Mucosa of descending colon (tissue), 3 donors: Measurements from ENCODE around the gene EPN2. TPM values are rescaled to one million over a fixed set of nuclear protein-coding genes. Genes with fewer than 3 reads are reported as not detected.

Experiments
- ATAC-seq: fragments of 200-7000 bp; cut with Tn5 transposase; one replicate; pipeline ENCODE4 v1.9.1; 2020; ENCODE audit warnings: mild to moderate bottlenecking, moderate library complexity
- DNase-seq, 3 donors: peaks; one replicate each; pipeline ENCODE4 v3.0.0-alpha.2; 2020
- H3K36me3 ChIP-seq: fragments of 200-600 bp; one replicate; pipeline ENCODE4 v1.8.0; 2021; ENCODE audit warnings: low read depth, mild to moderate bottlenecking
- H3K4me1 ChIP-seq: fragments of 200-600 bp; one replicate; pipeline ENCODE4 v1.8.0; 2021; ENCODE audit warnings: low read depth, mild to moderate bottlenecking
- H3K4me3 ChIP-seq: fragments of 200-600 bp; one replicate; pipeline ENCODE4 v1.8.0; 2021; ENCODE audit warnings: mild to moderate bottlenecking
- H3K9me3 ChIP-seq: fragments of 200-600 bp; one replicate; pipeline ENCODE4 v1.8.0; 2021; ENCODE audit warnings: mild to moderate bottlenecking
- intact Hi-C, 2 donors: fragments of 100-400 bp; cut with DNase I in 1 of 2; cut with micrococcal nuclease in 1 of 2; formaldehyde crosslinking; loops; one replicate each; pipeline versions ENCODE4 v1.11.0 to v1.11.1; 2022; cut with DNase I, micrococcal nuclease
- total RNA-seq, 3 donors: library from RNA; stranded (reverse); fragmentation: NEBNext Ultra II Directional in 2 of 3; extraction: Animal tissue kit (Norgen Biotek cat#: 25700) in 2 of 3; gene quantifications; one replicate each; pipeline versions ENCODE4 v1.2.1 to v1.2.4, GENCODE V29; 2021 to 2023
- TF ChIP-seq, protein P1 (sequence below): fragments of 200-600 bp; IDR thresholded peaks from one replicate; pipeline ENCODE4 v1.8.0; 2022; ENCODE audit warnings: antibody characterized with exemption, mild to moderate bottlenecking
- donor health status: DM: no; HTN: no; CAD: no; lungs with moderate emphysema.
- donor health status: DM: no; HTN: no; CAD: no.
- donor health status: DM: no; HTN: yes; CAD: no.

Gene EPN2
- total RNA-seq, 3 donors from 2014 or later = 32.6 to 75.8 (median 45.0) TPM

DNA sequence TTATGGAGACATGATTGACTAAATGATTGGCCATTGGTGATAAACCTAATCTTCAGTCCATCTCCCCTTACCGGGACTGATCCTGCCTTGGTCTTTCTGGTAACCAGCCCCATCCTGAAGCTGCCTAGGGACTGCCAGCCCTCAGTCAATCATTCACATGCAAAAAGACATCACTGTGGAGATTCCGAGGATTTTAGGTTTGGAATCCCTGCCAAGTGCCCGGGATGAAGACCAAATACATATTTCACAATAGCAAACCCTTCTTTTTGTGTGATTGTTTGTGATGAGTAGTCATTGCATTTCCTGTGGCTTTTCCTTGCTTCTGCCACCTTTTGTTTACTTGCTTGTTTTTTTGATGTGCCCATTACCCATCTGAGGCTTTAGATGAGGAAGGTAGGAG, 44.0 kb downstream of the EPN2 start:
- Histone ChIP-seq H3K9me3 (no peaks in the 10 kb centered on the region), H3K4me1 (peaks cover 8% of the 10 kb centered on the region), H3K36me3 (no peaks in the 10 kb centered on the region), H3K4me3 (no peak overlapping the region)
- DNase-seq (no peak), ATAC-seq (no peak)
- intact Hi-C loops = no loop called here
- TF ChIP-seq, protein P1, sequence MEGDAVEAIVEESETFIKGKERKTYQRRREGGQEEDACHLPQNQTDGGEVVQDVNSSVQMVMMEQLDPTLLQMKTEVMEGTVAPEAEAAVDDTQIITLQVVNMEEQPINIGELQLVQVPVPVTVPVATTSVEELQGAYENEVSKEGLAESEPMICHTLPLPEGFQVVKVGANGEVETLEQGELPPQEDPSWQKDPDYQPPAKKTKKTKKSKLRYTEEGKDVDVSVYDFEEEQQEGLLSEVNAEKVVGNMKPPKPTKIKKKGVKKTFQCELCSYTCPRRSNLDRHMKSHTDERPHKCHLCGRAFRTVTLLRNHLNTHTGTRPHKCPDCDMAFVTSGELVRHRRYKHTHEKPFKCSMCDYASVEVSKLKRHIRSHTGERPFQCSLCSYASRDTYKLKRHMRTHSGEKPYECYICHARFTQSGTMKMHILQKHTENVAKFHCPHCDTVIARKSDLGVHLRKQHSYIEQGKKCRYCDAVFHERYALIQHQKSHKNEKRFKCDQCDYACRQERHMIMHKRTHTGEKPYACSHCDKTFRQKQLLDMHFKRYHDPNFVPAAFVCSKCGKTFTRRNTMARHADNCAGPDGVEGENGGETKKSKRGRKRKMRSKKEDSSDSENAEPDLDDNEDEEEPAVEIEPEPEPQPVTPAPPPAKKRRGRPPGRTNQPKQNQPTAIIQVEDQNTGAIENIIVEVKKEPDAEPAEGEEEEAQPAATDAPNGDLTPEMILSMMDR = no peak

DNA sequence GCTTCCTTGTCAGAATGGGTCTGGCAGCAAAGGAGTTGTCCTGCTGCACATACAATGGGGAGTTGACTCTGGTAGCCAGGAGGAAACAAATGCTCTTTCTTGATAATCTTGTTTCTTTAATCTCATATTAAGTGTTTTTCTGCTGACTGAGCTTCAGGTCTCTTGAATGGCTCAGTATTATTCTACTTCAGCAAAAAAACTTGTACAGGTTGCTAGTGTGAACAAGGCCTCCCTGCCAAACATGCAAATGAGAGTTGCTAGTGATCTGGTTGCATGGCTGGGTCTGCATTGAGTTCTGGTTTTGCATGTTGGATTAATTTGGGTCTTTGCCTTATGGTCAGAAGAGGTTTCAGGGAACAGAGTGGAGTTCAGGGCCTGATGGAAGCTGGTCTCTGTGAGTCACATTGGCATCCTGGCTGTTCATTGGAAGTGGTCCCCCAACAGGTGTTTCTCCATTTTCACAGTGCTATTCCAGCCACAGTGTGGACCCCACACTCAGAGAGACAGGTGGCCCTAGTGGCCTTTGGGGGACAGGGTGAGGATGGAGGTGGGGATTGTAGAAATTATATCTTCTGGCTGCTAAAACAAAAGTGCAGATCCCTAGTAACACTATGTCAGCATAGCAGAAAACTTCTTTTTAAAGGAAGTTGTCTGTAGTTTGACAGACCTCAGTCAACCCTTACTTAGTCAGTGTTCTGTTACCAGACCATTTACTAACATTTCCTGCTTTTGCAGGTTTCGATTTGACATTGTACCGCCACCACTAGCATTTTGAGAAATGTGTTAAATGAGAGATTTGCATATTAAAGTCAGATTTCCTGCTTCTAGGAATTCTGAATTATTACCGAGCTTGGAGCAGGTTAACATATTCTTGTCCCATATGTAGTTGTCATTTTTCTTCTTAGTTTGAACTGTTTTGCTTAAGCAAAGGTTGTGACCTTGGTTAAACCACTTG, 47.1 kb downstream of the EPN2 start:
- peak; percentile 46 for ATAC-seq
- TF ChIP-seq, protein P1 = no peak
- H3K36me3 ChIP-seq = no peaks in the 10 kb centered on the region
- no peak overlapping the region for H3K4me3 ChIP-seq
- H3K4me1 ChIP-seq = peaks cover 8% of the 10 kb centered on the region
- intact Hi-C loops = no loop called here
- no peaks in the 10 kb centered on the region for H3K9me3 ChIP-seq
- no peak for DNase-seq

DNA sequence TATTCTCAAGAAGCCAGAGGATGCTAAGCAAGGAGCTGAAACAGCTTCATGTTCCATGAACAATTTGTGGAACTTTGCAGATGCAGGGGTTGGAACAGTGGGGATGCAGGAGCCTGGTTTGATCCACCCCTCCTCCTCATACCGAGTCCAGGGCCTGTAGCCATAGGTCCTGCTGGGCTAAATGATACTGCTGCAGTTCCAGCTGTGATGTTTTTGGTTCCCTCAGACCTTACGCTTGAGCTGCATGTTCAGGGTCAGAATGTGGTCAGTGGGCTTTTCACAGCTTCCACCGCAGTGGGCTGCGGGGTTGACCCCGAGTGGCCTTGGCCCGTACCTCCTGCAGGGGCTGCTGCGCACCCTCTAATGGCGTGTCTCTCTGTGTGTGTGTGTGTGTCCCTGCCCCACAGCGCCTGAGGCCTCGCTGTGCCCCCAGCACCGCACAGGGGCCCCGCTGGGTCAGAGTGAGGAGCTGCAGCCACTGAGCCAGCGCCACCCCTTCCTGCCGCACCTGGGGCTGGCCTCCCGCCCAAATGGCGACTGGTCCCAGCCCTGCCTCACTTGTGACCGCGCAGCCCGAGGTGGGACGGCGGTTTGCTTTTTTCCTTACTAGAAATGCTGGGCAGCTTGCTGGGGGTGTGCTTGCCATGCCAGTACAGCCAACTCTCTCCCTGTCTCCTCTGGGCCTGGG, 48.2 kb downstream of the EPN2 start:
- H3K4me3 ChIP-seq = no peak overlapping the region
- DNase-seq (no peak), ATAC-seq (peak; percentile 15)
- no peaks in the 10 kb centered on the region for H3K9me3 ChIP-seq
- H3K36me3 ChIP-seq = no peaks in the 10 kb centered on the region
- intact Hi-C loops = no loop called here
- TF ChIP-seq, protein P1 = no peak
- peaks cover 8% of the 10 kb centered on the region for H3K4me1 ChIP-seq

DNA sequence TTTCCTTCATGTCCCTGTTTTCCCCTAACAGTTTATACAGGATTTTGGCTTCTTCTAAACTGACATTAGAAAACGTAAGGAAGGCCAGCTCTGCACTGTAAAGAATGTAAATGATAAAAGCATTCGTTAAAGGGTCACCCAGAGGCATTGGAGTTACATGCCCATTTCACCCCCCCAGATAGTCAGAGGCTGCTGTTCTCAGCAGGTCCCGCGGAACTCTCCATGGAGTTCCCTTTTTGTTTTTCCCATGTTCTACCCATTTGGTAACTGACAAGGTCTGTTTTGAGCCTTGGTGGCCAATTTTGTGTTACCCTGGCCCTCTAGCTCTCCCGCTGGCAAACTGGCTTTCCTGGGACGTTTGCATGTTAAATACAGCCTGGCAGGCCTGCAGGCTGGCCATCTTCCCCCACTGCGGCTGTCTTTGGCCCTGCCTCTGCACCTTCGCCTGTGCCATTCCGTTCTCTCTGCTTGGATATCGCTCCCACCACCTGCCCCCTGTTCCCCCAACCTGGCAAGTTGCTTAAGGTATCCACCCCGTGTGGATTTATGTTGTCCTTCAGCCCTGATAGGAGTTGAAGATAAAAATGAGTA, 49.7 kb downstream of the EPN2 start:
- Histone ChIP-seq H3K4me3 (no peak overlapping the region), H3K9me3 (no peaks in the 10 kb centered on the region), H3K4me1 (peaks cover 13% of the 10 kb centered on the region), H3K36me3 (no peaks in the 10 kb centered on the region)
- intact Hi-C loops = no loop called here
- ATAC-seq (no peak), DNase-seq (no peak)
- TF ChIP-seq, protein P1 = no peak

DNA sequence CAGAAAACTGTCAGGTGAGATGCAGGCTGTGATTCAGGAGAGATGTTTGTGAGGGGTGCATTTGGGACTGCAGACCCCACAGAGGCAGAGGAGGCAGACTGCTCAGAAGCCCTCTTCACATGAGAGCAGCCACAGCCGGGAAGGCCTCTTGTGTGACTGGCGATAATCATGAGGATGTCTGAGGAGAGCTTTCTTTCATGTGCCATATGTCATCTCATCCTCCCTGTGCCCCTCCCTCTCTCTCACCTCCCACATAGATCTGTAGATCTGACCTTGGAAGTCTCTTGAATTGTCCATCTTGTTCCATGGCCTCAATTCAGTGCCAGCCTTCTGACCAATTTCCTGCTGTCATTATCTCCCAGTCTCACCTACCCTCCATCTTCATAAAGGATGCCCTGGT, 50.5 kb downstream of the EPN2 start:
- no peaks in the 10 kb centered on the region for H3K9me3 ChIP-seq
- peaks cover 13% of the 10 kb centered on the region for H3K4me1 ChIP-seq
- TF ChIP-seq, protein P1 = no peak
- no peak overlapping the region for H3K4me3 ChIP-seq
- DNase-seq = no peak
- intact Hi-C loops = no loop called here
- no peaks in the 10 kb centered on the region for H3K36me3 ChIP-seq
- no peak for ATAC-seq
